GM18511 (cell line): ENCODE results near the gene FAT3.

Source experiments
- ATAC-seq: cut with Tn5 transposase; IDR thresholded peaks from one replicate; pipeline ENCODE4 v1.9.1; 2021; ENCODE audit warnings: mild to moderate bottlenecking, moderate library complexity; ENCODE audit not compliant: unreplicated experiment

Gene FAT3

GRCh38 chr11:92224407-92225124 lies at the start of gene FAT3:
FAT3 (plus strand) TSS chr11:92224818; CDS start chr11:92352113, 127,295 bp downstream.
- ATAC-seq, result no peak

DNA sequence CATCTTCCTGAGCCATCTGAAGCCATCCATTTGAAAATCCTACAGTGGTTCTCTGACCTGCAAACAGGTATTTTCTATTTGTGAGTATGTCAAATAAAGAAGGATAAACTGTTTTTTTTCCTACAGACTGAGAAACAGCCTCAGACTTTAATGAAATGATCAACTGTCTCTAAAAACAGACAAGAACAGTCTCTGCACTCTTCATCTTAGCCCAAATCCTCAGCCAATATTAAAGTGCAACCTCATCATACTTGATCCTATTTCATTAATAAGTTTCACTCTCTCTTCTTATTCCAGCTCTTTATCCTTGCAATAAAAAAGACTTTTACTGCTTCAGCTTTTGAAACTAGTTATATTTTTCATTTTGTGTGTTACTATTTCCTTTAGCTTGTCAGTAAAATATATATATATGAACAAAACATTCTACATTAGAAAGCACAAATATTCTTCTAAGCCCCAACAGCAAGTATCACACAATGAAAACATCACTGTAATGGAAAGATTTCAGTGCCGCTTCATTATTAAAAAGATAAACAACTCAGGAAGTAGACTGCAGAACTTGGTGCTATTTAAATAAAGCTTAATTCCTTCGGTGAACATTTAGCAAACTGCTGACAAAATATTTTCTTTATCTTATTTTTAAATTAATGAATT lies 45.5 kb upstream of the FAT3 start:
- no peak for ATAC-seq

GRCh38 chr11:92180226-92180625 lies 44.4 kb upstream of the FAT3 start:
- no peak for ATAC-seq

- ATAC-seq, result no peak
These were observed 43.9 kb upstream of the FAT3 start for GRCh38 chr11:92180664-92181251.

- ATAC-seq, result no peak
These were observed 33.9 kb upstream of the FAT3 start for GRCh38 chr11:92190535-92191206.

DNA sequence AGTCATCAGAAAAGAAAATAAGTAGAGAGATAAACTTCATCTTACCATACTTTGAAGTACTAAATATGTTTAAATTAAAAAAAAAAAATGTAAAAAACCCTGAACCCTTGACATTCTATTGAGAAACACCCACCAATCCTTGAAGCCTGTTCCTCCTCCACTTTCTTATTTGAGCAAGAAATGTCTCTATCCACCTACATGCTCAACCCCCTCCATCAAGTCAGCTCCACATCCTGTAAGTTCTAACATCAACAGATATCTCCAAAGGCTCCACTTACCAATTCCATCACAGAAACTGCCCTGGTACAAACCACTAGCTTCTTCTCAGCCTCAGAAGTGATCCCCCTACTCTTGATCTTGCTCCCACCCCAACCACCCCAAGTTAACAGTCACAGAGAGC lies 32.5 kb upstream of the FAT3 start:
- no peak for ATAC-seq

DNA sequence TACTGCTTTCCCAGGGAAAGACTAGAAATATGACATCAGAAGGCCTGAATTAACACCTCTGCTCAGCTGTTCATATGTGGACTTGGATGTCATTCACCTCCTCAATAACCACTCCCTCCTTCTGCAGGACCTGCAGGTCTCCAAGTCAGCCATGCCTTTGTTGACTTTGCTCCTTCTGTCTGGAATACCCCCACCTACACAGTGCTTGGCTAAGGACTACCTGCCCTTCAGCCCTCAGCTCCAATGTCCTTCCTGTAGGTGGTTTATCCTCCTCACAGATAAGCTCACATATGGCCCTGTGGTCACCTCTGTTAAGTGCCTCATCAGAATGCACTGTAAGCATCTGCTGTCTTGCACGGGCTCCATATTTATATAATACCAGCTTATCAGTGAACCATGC lies 26.4 kb upstream of the FAT3 start:
- ATAC-seq, result no peak

DNA sequence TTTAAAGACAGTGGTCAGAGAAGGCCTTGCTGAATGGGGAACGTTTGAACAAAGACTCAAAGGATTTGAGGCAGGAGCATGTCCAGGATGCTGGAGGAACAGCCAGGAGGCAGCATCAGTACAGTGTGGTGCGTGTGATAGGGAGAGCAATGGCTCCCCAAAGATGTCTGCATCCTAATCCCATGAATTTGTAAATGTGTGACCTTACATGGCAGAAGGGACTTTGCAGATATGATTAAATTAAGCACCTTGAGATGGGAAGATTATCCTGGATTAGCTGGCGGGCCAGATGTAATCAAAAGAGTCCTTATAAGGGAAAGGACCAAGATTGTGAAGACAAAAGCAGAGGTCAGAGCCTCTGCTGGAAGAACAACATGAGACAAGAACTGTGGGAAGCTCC lies 24.6 kb upstream of the FAT3 start:
- no peak for ATAC-seq

DNA sequence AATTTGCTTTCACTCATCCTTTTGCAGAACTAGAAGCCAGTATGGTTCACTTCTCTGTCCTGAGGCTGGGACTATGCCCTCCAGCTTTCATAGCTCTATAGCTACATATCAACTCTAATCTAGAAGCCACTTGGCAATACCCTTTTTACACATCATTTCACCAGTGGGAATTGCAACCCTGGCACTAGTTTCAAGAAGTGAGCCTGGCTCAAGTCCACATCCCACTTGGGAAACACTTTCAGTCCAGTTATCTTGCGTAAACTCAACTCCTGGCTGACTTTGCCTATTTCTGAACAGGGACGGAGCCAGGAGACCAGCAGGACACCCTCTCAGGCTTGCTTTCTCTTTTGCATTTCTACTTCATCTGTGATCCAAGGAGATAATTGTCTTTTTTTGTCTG lies 19.9 kb upstream of the FAT3 start:
- ATAC-seq, result no peak

GRCh38 chr11:92206441-92206840 lies 18.2 kb upstream of the FAT3 start:
- ATAC-seq, result no peak

DNA sequence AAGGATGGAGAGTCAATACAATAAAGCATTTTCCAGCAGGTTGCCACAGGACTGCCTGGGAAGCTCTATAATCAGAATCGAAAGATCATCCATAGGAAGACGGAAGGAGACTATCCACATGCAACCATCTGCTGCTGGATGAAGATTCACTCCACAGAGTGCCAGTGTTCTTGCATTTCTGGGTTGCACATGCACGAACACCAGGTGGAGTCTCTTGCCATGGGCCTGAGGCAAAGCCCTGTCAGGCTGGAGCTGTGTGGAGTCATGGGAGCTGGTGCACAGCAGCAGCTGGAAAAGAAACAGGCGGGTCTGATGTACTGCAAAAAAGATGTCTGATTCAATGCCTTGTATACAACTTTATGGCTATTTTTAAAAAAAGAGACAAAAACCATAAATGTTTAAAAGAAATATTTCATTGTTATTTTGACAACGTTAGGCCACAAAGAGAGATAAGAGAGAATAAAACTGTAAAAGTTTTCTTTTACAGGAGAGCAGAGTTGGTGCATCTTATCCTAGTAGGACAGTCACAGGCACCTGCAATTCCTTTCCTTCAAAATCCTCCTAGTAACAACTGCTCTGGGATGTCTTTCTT lies 12.9 kb upstream of the FAT3 start:
- no peak for ATAC-seq

DNA sequence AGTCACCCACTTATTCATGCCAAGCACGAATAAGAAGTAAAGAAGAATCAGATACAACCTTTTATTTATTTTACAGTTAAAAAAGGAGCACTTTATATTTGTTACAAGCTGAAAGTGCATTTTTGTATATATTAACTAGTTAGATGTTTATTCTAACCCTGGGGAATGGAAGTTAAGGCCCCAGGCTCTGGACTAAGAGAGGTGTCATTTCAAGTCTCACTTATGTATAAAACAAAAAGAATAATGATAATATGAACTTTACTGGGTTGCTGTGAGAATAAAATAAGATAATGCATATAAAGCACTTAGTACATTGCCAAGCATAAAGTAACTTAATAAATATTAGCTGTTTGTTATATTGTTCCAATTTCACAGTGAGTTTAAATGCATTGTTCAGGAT lies 12.1 kb upstream of the FAT3 start:
- ATAC-seq, result no peak

GRCh38 chr11:92216789-92217188 lies 7.8 kb upstream of the FAT3 start:
- ATAC-seq, result no peak

DNA sequence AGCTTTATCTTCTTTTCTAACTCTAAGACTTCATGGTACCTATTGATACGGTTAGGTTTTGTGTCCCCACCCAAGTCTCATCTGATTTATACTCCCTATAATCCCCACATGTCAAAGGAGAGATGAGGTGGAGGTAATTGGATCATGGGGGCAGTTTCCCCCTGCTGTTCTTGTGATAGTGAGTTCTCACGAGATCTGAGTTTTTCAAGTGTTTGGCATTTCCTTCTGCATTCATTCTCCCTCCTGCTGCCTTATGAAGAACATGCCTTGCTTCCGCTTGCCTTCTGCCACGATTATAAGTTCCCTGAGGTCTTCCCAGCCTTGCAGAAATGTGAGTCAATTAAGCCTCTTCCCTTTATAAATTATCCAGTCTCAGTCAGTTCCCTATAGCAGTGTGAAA lies 5.1 kb upstream of the FAT3 start:
- no peak for ATAC-seq

DNA sequence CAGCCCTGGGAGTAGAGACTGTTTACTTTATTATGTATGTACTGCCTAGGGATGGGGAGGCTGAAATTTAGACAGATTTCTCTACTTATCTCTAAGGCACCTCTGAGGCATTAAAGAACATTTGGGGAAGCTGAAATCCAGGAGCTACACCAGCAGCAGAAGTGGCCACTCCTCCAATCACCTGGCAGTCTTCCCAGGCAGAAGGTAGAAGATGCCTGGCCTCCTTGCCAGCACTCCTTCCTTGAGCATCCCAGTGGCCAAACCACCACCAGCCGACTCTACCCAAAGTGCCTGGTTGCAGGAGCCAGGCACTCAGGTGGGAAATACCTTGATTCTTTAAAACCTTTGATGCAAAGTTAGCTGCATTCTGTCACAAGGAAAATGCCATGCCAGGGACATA lies 1.9 kb upstream of the FAT3 start:
- no peak for ATAC-seq

DNA sequence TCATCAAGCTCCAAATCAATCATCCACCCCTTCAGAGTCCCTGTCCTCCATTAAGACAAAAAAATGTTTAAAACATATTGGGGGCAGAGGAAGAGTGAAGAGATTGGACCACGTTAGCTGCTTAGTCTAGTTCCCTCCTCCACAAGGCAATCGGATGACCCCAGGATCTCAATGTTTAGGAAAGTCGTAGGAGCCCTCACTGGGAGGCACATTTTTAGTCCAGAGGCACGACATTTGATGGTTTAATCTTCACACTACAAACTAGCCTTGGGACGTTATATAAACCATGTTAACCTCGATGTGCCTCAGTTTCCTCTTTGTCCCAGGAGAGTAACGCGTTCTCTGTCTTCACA lies 588 bp upstream of the FAT3 start:
- no peak for ATAC-seq

DNA sequence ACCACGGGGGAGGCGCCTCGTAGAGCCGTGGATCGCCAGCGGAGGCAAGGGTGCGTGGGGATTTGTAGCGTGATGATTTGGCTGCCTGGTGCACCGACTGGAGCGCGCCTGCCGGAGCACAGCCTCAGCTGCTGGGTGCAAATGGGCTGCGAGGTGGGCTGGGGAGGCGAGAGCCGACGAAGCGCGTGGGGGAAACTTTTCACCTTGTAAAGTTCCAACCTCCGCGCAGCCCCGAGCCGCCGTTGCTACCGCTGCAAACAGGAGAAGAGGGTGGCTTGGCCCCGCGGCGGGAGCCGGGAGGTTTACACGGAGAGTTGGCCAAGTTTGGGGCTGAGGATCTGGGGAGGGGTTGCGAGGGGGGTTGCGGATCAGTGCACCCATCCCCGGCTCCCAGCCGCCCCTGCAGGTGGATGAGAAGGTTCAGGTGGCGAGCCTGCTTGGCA lies 528 bp downstream of the FAT3 start:
- ATAC-seq, result no peak

DNA sequence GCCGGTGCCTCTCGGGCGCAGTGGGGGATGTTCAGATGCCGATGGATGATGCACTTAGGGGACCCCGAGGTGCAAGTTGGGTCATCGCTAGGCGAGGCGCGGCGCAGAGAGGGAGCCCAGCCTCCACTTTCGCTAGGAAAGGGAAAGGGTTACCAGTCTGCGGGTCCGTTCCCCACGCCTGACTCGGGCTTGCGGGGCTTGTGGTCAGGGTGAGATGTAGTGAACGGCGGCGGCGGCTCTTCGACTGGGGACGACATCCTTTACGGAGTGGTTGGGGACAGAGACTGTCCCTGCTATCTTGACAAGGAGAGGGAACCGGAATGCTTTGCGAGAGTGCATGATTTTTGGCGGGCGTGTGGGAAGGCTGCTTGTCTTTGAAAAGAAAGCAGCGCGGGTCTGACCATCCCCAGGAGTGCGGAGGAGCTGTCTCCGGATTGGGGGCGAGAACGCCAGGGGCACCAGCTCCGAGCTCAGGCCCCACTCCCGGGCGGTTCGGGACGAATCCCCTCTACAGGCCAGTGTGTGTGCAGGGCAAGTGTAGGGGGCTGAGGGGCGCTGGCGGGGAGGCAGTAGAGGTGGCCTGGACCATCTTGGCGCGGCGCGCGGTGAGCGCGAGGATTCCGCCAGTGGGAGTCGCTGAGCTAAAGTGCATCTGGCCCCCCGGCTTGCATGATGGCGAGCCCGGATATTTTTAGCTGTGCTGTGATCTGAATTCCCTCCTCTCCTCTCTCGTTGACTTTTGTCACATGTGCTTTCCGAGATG lies 1.1 kb downstream of the FAT3 start:
- ATAC-seq, result no peak

DNA sequence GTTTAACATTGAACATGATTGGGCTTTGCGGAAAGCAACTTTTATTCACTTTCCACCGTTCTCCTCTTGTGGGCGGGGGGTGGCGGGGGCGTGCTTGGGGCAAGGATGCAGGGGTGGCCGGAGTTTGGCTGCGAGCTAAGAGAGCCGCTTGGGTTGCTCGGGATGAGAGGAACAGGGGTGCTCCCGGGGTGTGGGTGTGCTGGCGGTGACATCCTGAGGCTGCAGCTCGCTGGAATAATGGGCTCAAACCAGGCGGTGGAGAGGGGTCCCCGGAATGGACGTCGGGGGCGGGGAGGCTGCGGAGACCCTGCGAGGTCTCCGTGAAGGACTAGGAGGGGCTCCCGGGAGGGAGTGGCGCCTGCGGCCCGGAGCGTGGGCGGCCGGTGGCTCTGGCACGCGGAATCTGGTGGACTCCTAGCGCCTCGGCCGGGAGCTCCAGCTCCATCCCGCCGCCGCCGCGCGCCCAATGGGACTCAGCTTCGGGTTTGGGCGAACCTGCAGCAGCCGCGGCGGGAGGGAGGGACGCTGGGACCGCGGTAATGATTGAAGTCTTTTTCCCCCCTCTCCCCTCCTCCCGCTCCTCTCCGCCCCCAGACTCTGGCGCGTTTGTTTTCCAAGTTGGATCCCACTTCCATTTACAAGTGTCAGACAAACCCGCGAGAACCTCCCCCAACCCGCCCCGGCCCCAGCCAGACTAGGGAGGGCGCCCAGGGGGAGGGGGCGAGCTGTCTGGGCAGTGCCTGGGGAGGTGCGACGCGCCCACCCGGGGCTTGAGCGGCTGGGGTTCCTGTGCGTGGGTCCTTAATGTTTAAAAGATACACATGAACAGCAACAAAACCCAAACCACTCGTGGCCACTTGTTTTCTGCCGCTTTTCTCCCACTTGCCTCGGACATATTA lies 2.0 kb downstream of the FAT3 start:
- no peak for ATAC-seq
